Smooth muscle cell (in vitro differentiated cells): ENCODE data around the gene RPA1. TPM values are rescaled to one million over a fixed set of nuclear protein-coding genes. Genes with fewer than 3 reads are reported as not detected.

Experiments used
- DNase-seq: peaks from one replicate; lab custom pipeline; 2025; ENCODE audit not compliant: unreplicated experiment; lab: John Stamatoyannopoulos, UW
- H2AFZ ChIP-seq: fragments of 200-600 bp; sonication (generic); 2 replicates; pipeline ENCODE4 v1.6.0; 2016; ENCODE audit warnings: antibody characterized with exemption, low read depth, mild to moderate bottlenecking
- H3F3A ChIP-seq: fragments of 200-600 bp; sonication (generic); 2 replicates; pipeline ENCODE4 v1.6.0; 2017; ENCODE audit warnings: antibody characterized with exemption, low read depth
- H3K27ac ChIP-seq: fragments of 200-600 bp; sonication (generic); 2 replicates; pipeline ENCODE4 v1.5.1; 2016; ENCODE audit warnings: low read depth, mild to moderate bottlenecking
- H3K27me3 ChIP-seq: fragments of 200-600 bp; sonication (generic); 2 replicates; pipeline ENCODE4 v1.6.1; 2016; ENCODE audit warnings: low read depth, mild to moderate bottlenecking
- H3K36me3 ChIP-seq: fragments of 200-600 bp; sonication (generic); 2 replicates; pipeline ENCODE4 v1.5.1; 2016; ENCODE audit warnings: low read depth
- H3K4me1 ChIP-seq: fragments of 200-600 bp; sonication (generic); 2 replicates; pipeline ENCODE4 v1.5.1; 2016; ENCODE audit warnings: low read depth
- H3K4me2 ChIP-seq: fragments of 200-600 bp; sonication (generic); 2 replicates; pipeline ENCODE4 v1.6.0; 2016; ENCODE audit warnings: mild to moderate bottlenecking
- H3K4me3 ChIP-seq: fragments of 200-600 bp; sonication (generic); 2 replicates; pipeline ENCODE4 v1.5.1; 2016; ENCODE audit warnings: mild to moderate bottlenecking
- H3K79me2 ChIP-seq: fragments of 200-600 bp; sonication (generic); 2 replicates; pipeline ENCODE4 v1.6.0; 2016; ENCODE audit warnings: low read depth, mild to moderate bottlenecking
- H3K9ac ChIP-seq: fragments of 200-600 bp; sonication (generic); 2 replicates; pipeline ENCODE4 v1.6.0; 2016; ENCODE audit warnings: low read depth
- H3K9me3 ChIP-seq: fragments of 200-600 bp; sonication (generic); replicated peaks from 2 replicates; pipeline ENCODE4 v1.5.1; 2016; ENCODE audit warnings: low read depth
- H4K20me1 ChIP-seq: fragments of 200-600 bp; sonication (generic); 2 replicates; pipeline ENCODE4 v1.6.0; 2016; ENCODE audit warnings: low read depth
- WGBS: methylation state at CpG from one replicate; pipeline ENCODE4 v1.1.7; 2016; ENCODE audit warnings: low lambda C conversion rate; 5-methylcytosine and 5-hydroxymethylcytosine counted together
- polyA plus RNA-seq: library from polyadenylated mRNA; unstranded; fragments of >200 nt; fragmentation: Nextera tagmentation; extraction: Ambion mirVana; gene quantifications from 2 replicates; pipeline ENCODE4 v1.2.1, GENCODE V29; 2016
- total RNA-seq: library from RNA; depleted of rRNA; stranded (reverse); fragments of >200 nt; gene quantifications from 2 replicates; pipeline ENCODE4 v1.2.3, GENCODE V29; 2014
- TF ChIP-seq, protein P1 (sequence below): fragments of 200-600 bp; sonication (generic); IDR thresholded peaks from 2 replicates; pipeline ENCODE4 v1.5.1; 2017; ENCODE audit warnings: borderline replicate concordance, mild to moderate bottlenecking, antibody characterized with exemption; ENCODE audit not compliant: insufficient read depth, poor library complexity, severe bottlenecking

Gene RPA1
- total and polyA plus RNA-seq, 2 experiments from 2014 or later = 29.6 to 46.3 TPM

DNA sequence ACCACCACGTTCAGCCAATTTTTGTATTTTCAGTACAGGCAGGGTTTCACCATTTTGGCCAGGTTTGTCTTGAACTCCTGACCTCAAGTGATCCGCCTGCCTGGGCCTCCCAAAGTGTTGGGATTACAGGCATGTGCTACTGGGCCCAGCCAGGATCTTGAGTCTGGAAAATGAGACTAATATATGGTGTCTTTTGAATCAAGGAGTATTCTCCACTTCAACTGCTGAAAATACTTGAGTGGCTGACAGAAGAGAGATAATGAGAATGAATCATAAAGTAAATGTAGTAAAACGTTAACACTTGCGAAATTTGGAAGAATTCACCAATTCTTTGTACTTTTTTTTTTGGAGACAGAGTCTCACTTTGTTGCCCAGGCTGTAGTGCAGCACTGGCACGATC lies 16.7 kb upstream of the RPA1 start:
- no peaks in the 10 kb centered on the region for H3K27me3 ChIP-seq
- no peak overlapping the region for H2AFZ ChIP-seq
- H3K4me1 ChIP-seq = no peaks in the 10 kb centered on the region
- DNase-seq = no peak
- H3K4me3 ChIP-seq = no peak overlapping the region
- no peaks in the 10 kb centered on the region for H3K9me3 ChIP-seq
- WGBS = 77% methylated on average over 5 of the region's 5 CpGs
- H3K36me3 ChIP-seq = no peaks in the 10 kb centered on the region
- H3K4me2 ChIP-seq = no peak overlapping the region
- H3F3A ChIP-seq = no peaks in the 10 kb centered on the region
- H3K9ac ChIP-seq = no peak overlapping the region
- no peaks in the 10 kb centered on the region for H3K79me2 ChIP-seq
- TF ChIP-seq, protein P1, sequence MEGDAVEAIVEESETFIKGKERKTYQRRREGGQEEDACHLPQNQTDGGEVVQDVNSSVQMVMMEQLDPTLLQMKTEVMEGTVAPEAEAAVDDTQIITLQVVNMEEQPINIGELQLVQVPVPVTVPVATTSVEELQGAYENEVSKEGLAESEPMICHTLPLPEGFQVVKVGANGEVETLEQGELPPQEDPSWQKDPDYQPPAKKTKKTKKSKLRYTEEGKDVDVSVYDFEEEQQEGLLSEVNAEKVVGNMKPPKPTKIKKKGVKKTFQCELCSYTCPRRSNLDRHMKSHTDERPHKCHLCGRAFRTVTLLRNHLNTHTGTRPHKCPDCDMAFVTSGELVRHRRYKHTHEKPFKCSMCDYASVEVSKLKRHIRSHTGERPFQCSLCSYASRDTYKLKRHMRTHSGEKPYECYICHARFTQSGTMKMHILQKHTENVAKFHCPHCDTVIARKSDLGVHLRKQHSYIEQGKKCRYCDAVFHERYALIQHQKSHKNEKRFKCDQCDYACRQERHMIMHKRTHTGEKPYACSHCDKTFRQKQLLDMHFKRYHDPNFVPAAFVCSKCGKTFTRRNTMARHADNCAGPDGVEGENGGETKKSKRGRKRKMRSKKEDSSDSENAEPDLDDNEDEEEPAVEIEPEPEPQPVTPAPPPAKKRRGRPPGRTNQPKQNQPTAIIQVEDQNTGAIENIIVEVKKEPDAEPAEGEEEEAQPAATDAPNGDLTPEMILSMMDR = no peak
- no peaks in the 10 kb centered on the region for H4K20me1 ChIP-seq
- no peak overlapping the region for H3K27ac ChIP-seq

DNA sequence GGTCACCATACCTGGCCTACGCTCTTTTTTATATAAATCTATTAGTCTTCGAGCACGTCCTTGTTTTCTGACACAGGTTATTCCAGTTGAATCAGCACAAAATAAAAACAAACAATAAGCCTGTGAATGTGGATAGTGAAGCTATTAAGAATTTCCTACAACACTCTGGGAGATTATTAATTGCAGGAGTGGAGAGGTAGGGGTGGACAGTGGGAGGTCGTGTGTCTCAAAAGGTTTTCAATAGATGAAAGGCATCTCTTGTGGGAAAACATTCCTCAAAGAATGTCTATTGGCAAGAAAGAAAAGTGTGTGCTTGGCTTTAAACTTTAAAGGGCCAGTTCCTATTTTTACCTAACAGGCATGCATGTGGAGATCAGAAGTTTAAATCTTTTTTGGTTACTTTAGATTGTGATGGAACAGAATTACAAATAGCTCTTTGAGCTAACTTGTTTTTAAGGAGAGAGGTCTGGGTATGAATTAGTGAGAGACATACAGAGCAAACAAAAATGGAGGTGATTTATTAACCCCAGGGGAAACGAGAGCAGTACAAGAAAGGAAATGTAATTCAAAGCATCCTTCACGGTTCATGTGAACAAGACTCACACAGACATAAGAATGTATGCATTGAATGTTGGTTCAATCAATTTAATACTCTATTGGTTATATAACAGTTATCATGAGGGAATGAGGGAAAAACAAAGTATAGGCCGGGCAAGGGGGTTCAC lies 9.1 kb upstream of the RPA1 start:
- Histone ChIP-seq H3K27ac (no peak overlapping the region), H3K36me3 (no peaks in the 10 kb centered on the region), H3F3A (no peaks in the 10 kb centered on the region), H3K27me3 (no peaks in the 10 kb centered on the region), H3K79me2 (peaks cover 5% of the 10 kb centered on the region), H4K20me1 (no peaks in the 10 kb centered on the region), H3K9me3 (no peaks in the 10 kb centered on the region), H3K4me1 (no peaks in the 10 kb centered on the region), H2AFZ (no peak overlapping the region), H3K4me2 (no peak overlapping the region), H3K9ac (no peak overlapping the region), H3K4me3 (no peak overlapping the region)
- TF ChIP-seq, protein P1 = no peak
- WGBS = 89% methylated on average over 7 of the region's 7 CpGs
- DNase-seq = no peak

DNA sequence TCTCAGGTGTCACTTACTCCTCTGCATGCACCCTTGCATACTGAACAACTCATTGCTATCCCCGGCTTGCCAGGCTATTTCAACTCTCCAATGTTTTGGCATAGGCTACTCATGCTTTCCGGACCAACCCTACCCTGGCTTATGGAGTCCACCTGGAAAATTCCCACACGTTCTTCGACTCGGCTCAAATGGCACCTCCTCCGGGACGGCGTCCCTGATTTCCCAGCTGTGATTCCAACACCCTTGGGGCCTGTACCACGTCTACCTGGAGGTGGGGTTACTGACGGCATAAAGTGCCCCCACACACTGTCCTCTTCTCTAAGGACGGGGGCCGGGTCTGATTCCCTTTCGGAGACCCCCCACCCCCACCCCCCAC lies 601 bp upstream of the RPA1 start:
- Histone ChIP-seq H3K9ac (peak overlapping the region; percentile 56), H3K9me3 (no peaks in the 10 kb centered on the region), H2AFZ (peak overlapping the region; percentile 78), H3K79me2 (peaks cover 49% of the 10 kb centered on the region), H4K20me1 (no peaks in the 10 kb centered on the region), H3K4me1 (peaks cover 11% of the 10 kb centered on the region), H3K27me3 (no peaks in the 10 kb centered on the region), H3K4me3 (peak overlapping the region; percentile 92), H3F3A (no peaks in the 10 kb centered on the region), H3K36me3 (no peaks in the 10 kb centered on the region), H3K4me2 (peak overlapping the region; percentile 97), H3K27ac (no peak overlapping the region)
- WGBS = 4% methylated on average over 13 of the region's 13 CpGs
- TF ChIP-seq, protein P1 = no peak
- peak; percentile 13 for DNase-seq

DNA sequence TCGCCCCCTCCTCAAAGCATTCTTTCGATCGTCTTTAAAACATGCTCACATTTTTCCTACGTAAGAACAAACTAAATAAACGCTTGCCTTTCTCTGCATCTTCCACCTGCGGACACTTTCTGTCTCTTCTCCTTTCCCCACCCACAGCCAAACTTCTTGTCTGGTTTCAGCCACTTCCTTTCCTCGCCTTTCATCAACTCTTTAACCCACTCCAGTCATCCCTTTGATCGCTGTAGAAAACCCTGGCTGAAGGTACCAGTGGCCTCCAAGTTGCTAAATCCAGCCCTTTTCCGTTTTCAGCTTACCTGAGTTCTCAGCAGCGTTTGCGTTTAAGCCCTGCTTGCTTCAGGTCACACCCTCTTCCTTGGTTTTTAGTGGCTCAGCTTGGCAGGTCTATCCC lies 483 bp downstream of the RPA1 start:
- no peaks in the 10 kb centered on the region for H4K20me1 ChIP-seq
- H3K4me1 ChIP-seq = peaks cover 11% of the 10 kb centered on the region
- H3K4me3 ChIP-seq = peak overlapping the region; percentile 92
- peak overlapping the region; percentile 97 for H3K4me2 ChIP-seq
- no peak for DNase-seq
- no peak overlapping the region for H3K27ac ChIP-seq
- peak overlapping the region; percentile 88 for H2AFZ ChIP-seq
- H3K27me3 ChIP-seq = no peaks in the 10 kb centered on the region
- H3K36me3 ChIP-seq = no peaks in the 10 kb centered on the region
- WGBS = 2% methylated on average over 10 of the region's 11 CpGs
- no peaks in the 10 kb centered on the region for H3F3A ChIP-seq
- H3K79me2 ChIP-seq = peaks cover 52% of the 10 kb centered on the region
- TF ChIP-seq, protein P1 = no peak
- H3K9me3 ChIP-seq = no peaks in the 10 kb centered on the region
- H3K9ac ChIP-seq = peak overlapping the region; percentile 40
